ENCODE measurements around the gene CFAP68. TPM values are rescaled to one million over a fixed set of nuclear protein-coding genes. Genes with fewer than 3 reads are reported as not detected.

CFAP68 gene
- total and polyA plus RNA-seq, 2 experiments from 2014 or later: 9.9 to 52.8 TPM

GRCh38 chr11:111870522-111870885 is 8.8 kb upstream of the CFAP68 start:
- Histone ChIP-seq H3K36me3 (ENCODE audit: insufficient read depth) (0 out of 2 replicates have a peak, but pooled peaks cover 6% of the 10 kb centered on the region), H3K9me2 (ENCODE audit: insufficient read depth) (no peaks in the 10 kb centered on the region), H3K4me3 (peak overlapping the region; percentile 80), H3K79me2 (replicated peaks; ENCODE audit: insufficient read depth) (no peaks in the 10 kb centered on the region), H4K20me1 (replicated peaks; ENCODE audit: insufficient read depth) (no peaks in the 10 kb centered on the region), H2AFZ (peak overlapping the region; percentile 95), H3K27ac (ENCODE audit: low read depth) (no peak overlapping the region), H3K4me2 (peak overlapping the region; percentile 79), H3F3A (replicated peaks; ENCODE audit: low read depth) (no peaks in the 10 kb centered on the region), H3K4me1 (ENCODE audit: insufficient read depth) (peaks cover 12% of the 10 kb centered on the region; the same call in 1 of the 2 replicates), H3K27me3 (ENCODE audit: insufficient read depth) (no peaks in the 10 kb centered on the region)
- H3K27me3 Mint-ChIP-seq (ENCODE audit: insufficient read depth, low read depth, poor library complexity): peaks cover 6% of the 10 kb centered on the region
- peaks cover 13% of the 10 kb centered on the region for H3K36me3 Mint-ChIP-seq (ENCODE audit: low read depth)
- peaks cover 11% of the 10 kb centered on the region; the same call in 2 of the 3 replicates for H3K4me1 Mint-ChIP-seq
- ATAC-seq (no peak), DNase-seq (ENCODE audit: low spot score) (no peak)
- no peak for TF ChIP-seq EZH2phosphoT487 (IDR thresholded peaks at IDR 0.05; ENCODE audit: unreplicated experiment)
- no peak for TF ChIP-seq POLR2AphosphoS5 (IDR thresholded peaks at IDR 0.05; ENCODE audit: low read depth)
- TF ChIP-seq JUNB (IDR thresholded peaks at IDR 0.05; ENCODE audit: unreplicated experiment): no peak
- TF ChIP-seq, protein P1, sequence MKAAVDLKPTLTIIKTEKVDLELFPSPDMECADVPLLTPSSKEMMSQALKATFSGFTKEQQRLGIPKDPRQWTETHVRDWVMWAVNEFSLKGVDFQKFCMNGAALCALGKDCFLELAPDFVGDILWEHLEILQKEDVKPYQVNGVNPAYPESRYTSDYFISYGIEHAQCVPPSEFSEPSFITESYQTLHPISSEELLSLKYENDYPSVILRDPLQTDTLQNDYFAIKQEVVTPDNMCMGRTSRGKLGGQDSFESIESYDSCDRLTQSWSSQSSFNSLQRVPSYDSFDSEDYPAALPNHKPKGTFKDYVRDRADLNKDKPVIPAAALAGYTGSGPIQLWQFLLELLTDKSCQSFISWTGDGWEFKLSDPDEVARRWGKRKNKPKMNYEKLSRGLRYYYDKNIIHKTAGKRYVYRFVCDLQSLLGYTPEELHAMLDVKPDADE (IDR thresholded peaks at IDR 0.05): no peak
- no peak for TF ChIP-seq ZNF331 (CRISPR knock-in tag; IDR thresholded peaks at IDR 0.05; ENCODE audit: low read depth)
- TF ChIP-seq REST (IDR thresholded peaks at IDR 0.05; ENCODE audit: unreplicated experiment): no peak
- TF ChIP-seq, protein P2, sequence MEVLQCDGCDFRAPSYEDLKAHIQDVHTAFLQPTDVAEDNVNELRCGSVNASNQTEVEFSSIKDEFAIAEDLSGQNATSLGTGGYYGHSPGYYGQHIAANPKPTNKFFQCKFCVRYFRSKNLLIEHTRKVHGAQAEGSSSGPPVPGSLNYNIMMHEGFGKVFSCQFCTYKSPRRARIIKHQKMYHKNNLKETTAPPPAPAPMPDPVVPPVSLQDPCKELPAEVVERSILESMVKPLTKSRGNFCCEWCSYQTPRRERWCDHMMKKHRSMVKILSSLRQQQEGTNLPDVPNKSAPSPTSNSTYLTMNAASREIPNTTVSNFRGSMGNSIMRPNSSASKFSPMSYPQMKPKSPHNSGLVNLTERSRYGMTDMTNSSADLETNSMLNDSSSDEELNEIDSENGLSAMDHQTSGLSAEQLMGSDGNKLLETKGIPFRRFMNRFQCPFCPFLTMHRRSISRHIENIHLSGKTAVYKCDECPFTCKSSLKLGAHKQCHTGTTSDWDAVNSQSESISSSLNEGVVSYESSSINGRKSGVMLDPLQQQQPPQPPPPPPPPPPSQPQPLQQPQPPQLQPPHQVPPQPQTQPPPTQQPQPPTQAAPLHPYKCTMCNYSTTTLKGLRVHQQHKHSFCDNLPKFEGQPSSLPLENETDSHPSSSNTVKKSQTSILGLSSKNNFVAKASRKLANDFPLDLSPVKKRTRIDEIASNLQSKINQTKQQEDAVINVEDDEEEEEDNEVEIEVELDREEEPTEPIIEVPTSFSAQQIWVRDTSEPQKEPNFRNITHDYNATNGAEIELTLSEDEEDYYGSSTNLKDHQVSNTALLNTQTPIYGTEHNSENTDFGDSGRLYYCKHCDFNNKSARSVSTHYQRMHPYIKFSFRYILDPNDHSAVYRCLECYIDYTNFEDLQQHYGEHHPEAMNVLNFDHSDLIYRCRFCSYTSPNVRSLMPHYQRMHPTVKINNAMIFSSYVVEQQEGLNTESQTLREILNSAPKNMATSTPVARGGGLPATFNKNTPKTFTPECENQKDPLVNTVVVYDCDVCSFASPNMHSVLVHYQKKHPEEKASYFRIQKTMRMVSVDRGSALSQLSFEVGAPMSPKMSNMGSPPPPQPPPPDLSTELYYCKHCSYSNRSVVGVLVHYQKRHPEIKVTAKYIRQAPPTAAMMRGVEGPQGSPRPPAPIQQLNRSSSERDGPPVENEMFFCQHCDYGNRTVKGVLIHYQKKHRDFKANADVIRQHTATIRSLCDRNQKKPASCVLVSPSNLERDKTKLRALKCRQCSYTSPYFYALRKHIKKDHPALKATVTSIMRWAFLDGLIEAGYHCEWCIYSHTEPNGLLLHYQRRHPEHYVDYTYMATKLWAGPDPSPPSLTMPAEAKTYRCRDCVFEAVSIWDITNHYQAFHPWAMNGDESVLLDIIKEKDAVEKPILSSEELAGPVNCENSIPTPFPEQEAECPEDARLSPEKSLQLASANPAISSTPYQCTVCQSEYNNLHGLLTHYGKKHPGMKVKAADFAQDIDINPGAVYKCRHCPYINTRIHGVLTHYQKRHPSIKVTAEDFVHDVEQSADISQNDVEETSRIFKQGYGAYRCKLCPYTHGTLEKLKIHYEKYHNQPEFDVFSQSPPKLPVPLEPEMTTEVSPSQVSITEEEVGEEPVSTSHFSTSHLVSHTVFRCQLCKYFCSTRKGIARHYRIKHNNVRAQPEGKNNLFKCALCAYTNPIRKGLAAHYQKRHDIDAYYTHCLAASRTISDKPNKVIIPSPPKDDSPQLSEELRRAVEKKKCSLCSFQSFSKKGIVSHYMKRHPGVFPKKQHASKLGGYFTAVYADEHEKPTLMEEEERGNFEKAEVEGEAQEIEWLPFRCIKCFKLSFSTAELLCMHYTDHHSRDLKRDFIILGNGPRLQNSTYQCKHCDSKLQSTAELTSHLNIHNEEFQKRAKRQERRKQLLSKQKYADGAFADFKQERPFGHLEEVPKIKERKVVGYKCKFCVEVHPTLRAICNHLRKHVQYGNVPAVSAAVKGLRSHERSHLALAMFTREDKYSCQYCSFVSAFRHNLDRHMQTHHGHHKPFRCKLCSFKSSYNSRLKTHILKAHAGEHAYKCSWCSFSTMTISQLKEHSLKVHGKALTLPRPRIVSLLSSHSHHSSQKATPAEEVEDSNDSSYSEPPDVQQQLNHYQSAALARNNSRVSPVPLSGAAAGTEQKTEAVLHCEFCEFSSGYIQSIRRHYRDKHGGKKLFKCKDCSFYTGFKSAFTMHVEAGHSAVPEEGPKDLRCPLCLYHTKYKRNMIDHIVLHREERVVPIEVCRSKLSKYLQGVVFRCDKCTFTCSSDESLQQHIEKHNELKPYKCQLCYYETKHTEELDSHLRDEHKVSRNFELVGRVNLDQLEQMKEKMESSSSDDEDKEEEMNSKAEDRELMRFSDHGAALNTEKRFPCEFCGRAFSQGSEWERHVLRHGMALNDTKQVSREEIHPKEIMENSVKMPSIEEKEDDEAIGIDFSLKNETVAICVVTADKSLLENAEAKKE (CRISPR knock-in tag; IDR thresholded peaks at IDR 0.05): no peak
- TF ChIP-seq EZH2 (IDR thresholded peaks at IDR 0.05; ENCODE audit: low read depth, unreplicated experiment): no peak
- no peak for TF ChIP-seq CTCF (conservative IDR thresholded peaks at IDR 0.05; ENCODE audit: low read depth in 2 of 2)
- TF ChIP-seq CREB1 (CRISPR knock-in tag; IDR thresholded peaks at IDR 0.05; ENCODE audit: low read depth): no peak
- no peaks in the 10 kb centered on the region for H3K9me3 Mint-ChIP-seq
- H3K27ac Mint-ChIP-seq: 0 out of 2 replicates have a peak overlapping the region, but pooled peaks have one; percentile 54
- H3K4me3 Mint-ChIP-seq: peak overlapping the region; percentile 95

All from GM23338 (cell line).